ENCODE data around the gene TMIE. TPM values are rescaled to one million over a fixed set of nuclear protein-coding genes. Genes with fewer than 3 reads are reported as not detected.

TMIE gene
- total and polyA plus RNA-seq, 2 donors (not counting 1 experiment from before 2014, with no cell fraction given), result 0.27 to 2.0 TPM

GRCh38 chr3:46664188-46664970 is 36.8 kb upstream of the TMIE start:
- DNase-seq (ENCODE audit: low read depth in 2 of 2), result no peak
- Histone ChIP-seq H3K9ac (ENCODE audit: insufficient read depth, low read length) (no peak overlapping the region), H3K27ac (ENCODE audit: insufficient read depth, low read length) (no peak overlapping the region), H3K79me2 (ENCODE audit: control insufficient read depth, insufficient read depth, low read length) (no peaks in the 10 kb centered on the region), H3K4me2 (ENCODE audit: extremely low read depth, insufficient read depth, low read length) (no peak overlapping the region), H4K20me1 (ENCODE audit: control insufficient read depth, extremely low read depth, insufficient read depth, low read length) (no peaks in the 10 kb centered on the region), H3K9me3 (ENCODE audit: control insufficient read depth, insufficient read depth, low read depth, low read length) (no peaks in the 10 kb centered on the region), H3K27me3 (ENCODE audit: control insufficient read depth, insufficient read depth, low read length) (no peaks in the 10 kb centered on the region), H3K36me3 (ENCODE audit: control insufficient read depth, insufficient read depth, low read length) (no peaks in the 10 kb centered on the region), H3K4me1 (ENCODE audit: control insufficient read depth, extremely low read depth, insufficient read depth, low read length) (no peaks in the 10 kb centered on the region), H3K4me3 (replicated peaks in 1 of 4; ENCODE audit: control extremely low read depth in 1 of 4, insufficient read depth in 1 of 4, low read depth in 3 of 4, low read length in 4 of 4) (no peak overlapping the region), H2AFZ (ENCODE audit: low read length) (no peak overlapping the region)
- TF ChIP-seq CTCF (conservative IDR thresholded peaks at IDR 0.05 in 1 of 2, IDR thresholded peaks at IDR 0.05 in 1 of 2; ENCODE audit: low read depth in 1 of 2, low read length in 2 of 2) (no peak), EZH2 (IDR thresholded peaks at IDR 0.05; ENCODE audit: low read length, missing control alignments) (no peak)

GRCh38 chr3:46664971-46665762 is 36.0 kb upstream of the TMIE start:
- Histone ChIP-seq H3K9ac (ENCODE audit: insufficient read depth, low read length) (no peak overlapping the region), H3K4me1 (ENCODE audit: control insufficient read depth, extremely low read depth, insufficient read depth, low read length) (no peaks in the 10 kb centered on the region), H3K36me3 (ENCODE audit: control insufficient read depth, insufficient read depth, low read length) (no peaks in the 10 kb centered on the region), H3K4me3 (replicated peaks in 1 of 4; ENCODE audit: control extremely low read depth in 1 of 4, insufficient read depth in 1 of 4, low read depth in 3 of 4, low read length in 4 of 4) (no peak overlapping the region), H3K27ac (ENCODE audit: insufficient read depth, low read length) (no peak overlapping the region), H4K20me1 (ENCODE audit: control insufficient read depth, extremely low read depth, insufficient read depth, low read length) (no peaks in the 10 kb centered on the region), H3K79me2 (ENCODE audit: control insufficient read depth, insufficient read depth, low read length) (no peaks in the 10 kb centered on the region), H3K9me3 (ENCODE audit: control insufficient read depth, insufficient read depth, low read depth, low read length) (no peaks in the 10 kb centered on the region), H2AFZ (ENCODE audit: low read length) (no peak overlapping the region), H3K27me3 (ENCODE audit: control insufficient read depth, insufficient read depth, low read length) (no peaks in the 10 kb centered on the region), H3K4me2 (ENCODE audit: extremely low read depth, insufficient read depth, low read length) (no peak overlapping the region)
- TF ChIP-seq CTCF (conservative IDR thresholded peaks at IDR 0.05 in 1 of 2, IDR thresholded peaks at IDR 0.05 in 1 of 2; ENCODE audit: low read depth in 1 of 2, low read length in 2 of 2) (no peak), EZH2 (IDR thresholded peaks at IDR 0.05; ENCODE audit: low read length, missing control alignments) (no peak)
- DNase-seq (ENCODE audit: low read depth in 2 of 2), result no peak

- Histone ChIP-seq H3K36me3 (ENCODE audit: control insufficient read depth, insufficient read depth, low read length) (no peaks in the 10 kb centered on the region), H3K4me2 (ENCODE audit: extremely low read depth, insufficient read depth, low read length) (no peak overlapping the region), H3K27me3 (ENCODE audit: control insufficient read depth, insufficient read depth, low read length) (no peaks in the 10 kb centered on the region), H4K20me1 (ENCODE audit: control insufficient read depth, extremely low read depth, insufficient read depth, low read length) (no peaks in the 10 kb centered on the region), H3K79me2 (ENCODE audit: control insufficient read depth, insufficient read depth, low read length) (no peaks in the 10 kb centered on the region), H3K27ac (ENCODE audit: insufficient read depth, low read length) (no peak overlapping the region), H3K4me3 (replicated peaks in 1 of 4; ENCODE audit: control extremely low read depth in 1 of 4, insufficient read depth in 1 of 4, low read depth in 3 of 4, low read length in 4 of 4) (no peak overlapping the region), H3K9ac (ENCODE audit: insufficient read depth, low read length) (no peak overlapping the region), H3K4me1 (ENCODE audit: control insufficient read depth, extremely low read depth, insufficient read depth, low read length) (no peaks in the 10 kb centered on the region), H3K9me3 (ENCODE audit: control insufficient read depth, insufficient read depth, low read depth, low read length) (no peaks in the 10 kb centered on the region), H2AFZ (ENCODE audit: low read length) (no peak overlapping the region)
- TF ChIP-seq CTCF (conservative IDR thresholded peaks at IDR 0.05 in 1 of 2, IDR thresholded peaks at IDR 0.05 in 1 of 2; ENCODE audit: low read depth in 1 of 2, low read length in 2 of 2) (no peak), EZH2 (IDR thresholded peaks at IDR 0.05; ENCODE audit: low read length, missing control alignments) (no peak)
- DNase-seq (ENCODE audit: low read depth in 2 of 2), result no peak
These were observed 35.3 kb upstream of the TMIE start for GRCh38 chr3:46665763-46666452.

Measured in fibroblast of lung (primary cell).